ENCODE measurements around the gene SCN3B.
A peak's percentile ranks its signal among the peaks of the same experiment; 100 is the strongest.

The SCN3B gene

GRCh38 chr11:123653827-123654565 is 428 bp downstream of the SCN3B start:
- no peak for DNase-seq

GRCh38 chr11:123653483-123653826 is 969 bp downstream of the SCN3B start:
- no peak for DNase-seq

- no peak for DNase-seq
Measured at GRCh38 chr11:123652599-123652998, 1.8 kb downstream of the SCN3B start.

- DNase-seq: no peak
Measured at GRCh38 chr11:123650901-123651300, 3.5 kb downstream of the SCN3B start.

- DNase-seq: no peak
Measured at GRCh38 chr11:123645286-123645975, 9.0 kb downstream of the SCN3B start.

GRCh38 chr11:123642435-123642834 is 12.0 kb downstream of the SCN3B start:
- no peak for DNase-seq

GRCh38 chr11:123641495-123641840 is 13.0 kb downstream of the SCN3B start:
- DNase-seq: no peak

GRCh38 chr11:123640677-123641494 is 13.5 kb downstream of the SCN3B start:
- peak; percentile 28 for DNase-seq

GRCh38 chr11:123640029-123640428 is 14.4 kb downstream of the SCN3B start:
- no peak for DNase-seq

GRCh38 chr11:123630126-123630608 is 24.3 kb downstream of the SCN3B start:
- DNase-seq: no peak

GRCh38 chr11:123628936-123629683 is 25.3 kb downstream of the SCN3B start:
- no peak for DNase-seq

GRCh38 chr11:123624974-123625373 is 29.4 kb downstream of the SCN3B start:
- no peak for DNase-seq

GRCh38 chr11:123622576-123622975 is 31.8 kb downstream of the SCN3B start:
- no peak for DNase-seq

- no peak for DNase-seq
Measured at GRCh38 chr11:123616505-123617198, 37.8 kb downstream of the SCN3B start.

GRCh38 chr11:123611698-123612097 is 42.7 kb downstream of the SCN3B start:
- no peak for DNase-seq

- DNase-seq: no peak
Measured at GRCh38 chr11:123608945-123609344, 45.5 kb downstream of the SCN3B start.

GRCh38 chr11:123608371-123608770 is 46.1 kb downstream of the SCN3B start:
- DNase-seq: no peak

- no peak for DNase-seq
Measured at GRCh38 chr11:123607781-123608180, 46.6 kb downstream of the SCN3B start.

- DNase-seq: no peak
Measured at GRCh38 chr11:123603666-123604065, 50.8 kb downstream of the SCN3B start.

GRCh38 chr11:123601743-123602142 is 52.7 kb downstream of the SCN3B start:
- no peak for DNase-seq

- no peak for DNase-seq
Measured at GRCh38 chr11:123601136-123601535, 53.3 kb downstream of the SCN3B start.

GRCh38 chr11:123597859-123598258 is 56.6 kb downstream of the SCN3B start:
- DNase-seq: no peak

Data from CD4-positive, alpha-beta T cell treated with Interleukin-17A for 1 hour (primary cell).